GM13976 (cell line): Measurements from ENCODE around the gene MAP3K14.
"Not testable (repeated sequence)": the region's sequence is repeated elsewhere in the genome, so short reads cannot be mapped to it uniquely, and the experiment has no call there.

Experiments used
- DNase-seq: peaks from one replicate; pipeline ENCODE4 v3.0.0; 2012; ENCODE audit warnings: low spot score
- CTCF ChIP-seq: IDR thresholded peaks from 2 replicates; pipeline ENCODE4 v1.5.1; 2012; ENCODE audit warnings: borderline replicate concordance, mild to moderate bottlenecking; ENCODE audit not compliant: insufficient read depth; ENCODE audit errors: extremely low read depth, missing control alignments, control extremely low read depth
- in situ Hi-C: fragments of 300-500 bp; cut with MboI; formaldehyde crosslinking; loops from one replicate; pipeline ENCODE4 v1.12.0; 2022; ENCODE audit warnings: low sequenced_read_pairs, mixed read lengths, inconsistent platforms; ENCODE audit not compliant: unreplicated experiment

Gene MAP3K14

DNA sequence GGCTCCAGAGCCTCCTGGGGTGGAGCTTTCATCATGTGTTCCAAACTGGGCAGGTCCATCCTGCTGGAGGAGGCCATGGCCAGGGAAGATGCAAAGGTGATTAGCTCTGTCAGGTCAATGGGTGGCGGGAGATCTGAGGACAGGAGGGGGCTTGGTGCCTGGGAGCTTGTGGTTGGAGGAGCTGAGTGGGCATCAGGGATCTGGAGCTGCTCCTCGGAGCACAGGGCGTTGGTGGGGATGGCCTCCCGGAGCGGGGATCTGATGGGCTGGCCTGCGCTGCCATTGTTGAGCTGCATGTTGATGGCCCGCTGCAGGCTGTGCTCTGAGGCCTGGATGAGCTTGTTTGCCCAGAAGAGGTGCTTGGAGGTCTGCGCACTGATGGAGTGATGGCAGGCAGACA, 61.5 kb downstream of the MAP3K14 start:
- in situ Hi-C loops = no loop called here
- TF ChIP-seq CTCF = no peak
- no peak for DNase-seq

DNA sequence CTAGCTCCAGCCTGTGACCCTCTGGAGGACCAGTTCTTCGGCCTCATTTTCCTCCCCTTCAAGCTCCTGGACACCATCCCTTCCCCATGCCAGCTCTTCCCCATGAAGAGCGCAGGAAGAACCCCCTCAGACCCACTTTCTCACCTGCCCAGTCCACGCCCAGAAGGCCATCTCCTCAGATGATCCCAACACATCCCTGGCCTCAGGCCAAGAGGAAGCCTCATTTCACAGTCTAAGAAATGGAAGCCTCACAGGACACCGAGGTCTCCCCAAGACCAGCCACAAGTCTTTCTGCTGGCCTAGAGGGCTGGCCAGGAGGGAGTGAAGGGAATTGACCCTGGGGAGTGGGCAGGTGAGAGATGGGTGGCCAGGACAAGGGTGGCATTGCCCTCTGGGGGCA, 62.9 kb downstream of the MAP3K14 start:
- no peak for TF ChIP-seq CTCF
- in situ Hi-C loops = no loop called here

GRCh38 chr17:45253237-45253636, 63.6 kb downstream of the MAP3K14 start:
- in situ Hi-C loops, DNase-seq: not testable (repeated sequence)

More for the DNA sequence above, 62.9 kb downstream of the MAP3K14 start:
- no peak for DNase-seq

DNA sequence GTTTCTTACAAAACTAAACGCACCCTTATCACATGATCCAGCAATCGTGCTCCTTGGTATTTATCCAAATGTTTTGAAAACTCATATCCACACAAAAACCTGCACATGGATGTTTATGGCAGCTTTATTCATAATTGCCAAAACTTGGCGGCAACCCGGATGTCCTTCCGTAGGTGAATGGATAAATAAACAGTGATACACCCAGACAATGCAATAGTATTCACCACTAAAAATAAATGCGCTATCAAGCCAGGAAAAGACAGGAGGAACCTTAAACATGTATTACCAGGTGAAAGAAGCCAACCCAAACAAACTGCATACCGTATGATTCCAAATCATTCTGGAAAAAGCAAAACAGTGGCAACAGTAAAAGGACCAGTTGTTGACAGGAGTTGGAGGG, 64.9 kb downstream of the MAP3K14 start:
- DNase-seq = no peak
- in situ Hi-C loops = no loop called here
- no peak for TF ChIP-seq CTCF

GRCh38 chr17:45248132-45248957, 68.5 kb downstream of the MAP3K14 start:
- DNase-seq = peak; percentile 91
- in situ Hi-C loops = no loop called here
- TF ChIP-seq CTCF = no peak

- in situ Hi-C loops = no loop called here
- peak; percentile 99 for DNase-seq
- TF ChIP-seq CTCF = no peak
Measured at GRCh38 chr17:45247429-45248131, 69.2 kb downstream of the MAP3K14 start.

GRCh38 chr17:45246861-45247428, 69.9 kb downstream of the MAP3K14 start:
- in situ Hi-C loops = no loop called here
- DNase-seq = no peak
- no peak for TF ChIP-seq CTCF
